ENCODE measurements around the gene TSPAN9.

DNA sequence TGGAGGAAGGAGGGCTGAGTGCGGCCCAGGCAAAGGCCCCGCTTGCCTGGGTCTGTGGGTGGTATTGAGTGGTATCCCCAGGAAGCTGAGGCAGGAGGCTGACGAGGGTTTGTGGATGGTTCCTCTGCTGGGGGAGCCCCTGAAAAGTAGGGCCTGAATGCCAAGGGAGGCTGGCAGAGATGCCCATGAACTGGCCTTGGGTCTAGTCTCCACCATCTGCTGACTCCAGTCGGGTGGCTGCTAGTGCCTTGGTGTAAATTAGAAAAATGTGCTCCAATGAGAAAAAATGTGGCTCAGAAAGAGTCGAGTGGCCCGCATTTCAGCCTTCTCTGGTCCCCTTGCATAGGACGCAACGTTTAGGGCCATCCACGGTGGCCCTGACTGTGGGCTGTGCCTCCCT is 232.6 kb downstream of the TSPAN9 start:
- TF ChIP-seq, protein P1, sequence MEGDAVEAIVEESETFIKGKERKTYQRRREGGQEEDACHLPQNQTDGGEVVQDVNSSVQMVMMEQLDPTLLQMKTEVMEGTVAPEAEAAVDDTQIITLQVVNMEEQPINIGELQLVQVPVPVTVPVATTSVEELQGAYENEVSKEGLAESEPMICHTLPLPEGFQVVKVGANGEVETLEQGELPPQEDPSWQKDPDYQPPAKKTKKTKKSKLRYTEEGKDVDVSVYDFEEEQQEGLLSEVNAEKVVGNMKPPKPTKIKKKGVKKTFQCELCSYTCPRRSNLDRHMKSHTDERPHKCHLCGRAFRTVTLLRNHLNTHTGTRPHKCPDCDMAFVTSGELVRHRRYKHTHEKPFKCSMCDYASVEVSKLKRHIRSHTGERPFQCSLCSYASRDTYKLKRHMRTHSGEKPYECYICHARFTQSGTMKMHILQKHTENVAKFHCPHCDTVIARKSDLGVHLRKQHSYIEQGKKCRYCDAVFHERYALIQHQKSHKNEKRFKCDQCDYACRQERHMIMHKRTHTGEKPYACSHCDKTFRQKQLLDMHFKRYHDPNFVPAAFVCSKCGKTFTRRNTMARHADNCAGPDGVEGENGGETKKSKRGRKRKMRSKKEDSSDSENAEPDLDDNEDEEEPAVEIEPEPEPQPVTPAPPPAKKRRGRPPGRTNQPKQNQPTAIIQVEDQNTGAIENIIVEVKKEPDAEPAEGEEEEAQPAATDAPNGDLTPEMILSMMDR (IDR thresholded peaks at IDR 0.05; ENCODE audit: insufficient read depth, low read depth, low read length) = no peak
- TF ChIP-seq EZH2 (IDR thresholded peaks at IDR 0.05; ENCODE audit: insufficient read depth, low read length) = no peak
